Ovary (tissue), 9 donors: Measurements from ENCODE around the gene SOX6. TPM values are rescaled to one million over a fixed set of nuclear protein-coding genes. Genes with fewer than 3 reads are reported as not detected.

Experiments used
- DNase-seq, 5 donors: peaks; one replicate each; pipeline ENCODE4 v3.0.0-alpha.2; 2019 to 2020
- H3K27ac ChIP-seq, 2 donors: fragments of 200-600 bp; one replicate each; pipeline versions ENCODE4 v1.5.1 to v1.8.0; 2019 to 2022
- H3K27me3 ChIP-seq: fragments of 200-600 bp; one replicate; pipeline ENCODE4 v1.8.0; 2022
- H3K36me3 ChIP-seq: fragments of 200-600 bp; sonication (generic); one replicate; pipeline ENCODE4 v1.5.1; 2019
- H3K4me1 ChIP-seq: one replicate; pipeline ENCODE4 v1.8.1; 2013; ENCODE audit warnings: mild to moderate bottlenecking, moderate library complexity; ENCODE audit not compliant: insufficient read depth
- H3K4me3 ChIP-seq: fragments of 200-600 bp; sonication (generic); one replicate; pipeline ENCODE4 v1.5.1; 2017
- H3K9me3 ChIP-seq, 2 donors: fragments of 200-600 bp in 1 of 2; sonication (generic) in 1 of 2; one replicate each; pipeline versions ENCODE4 v1.5.1 to v1.8.1; 2013 to 2019; ENCODE audit warnings: mild to moderate bottlenecking in 1 of 2, moderate library complexity in 1 of 2
- EP300 ChIP-seq: sonication (generic); formaldehyde crosslinking; IDR thresholded peaks from one replicate; pipeline ENCODE4 v1.6.1; 2017; ENCODE audit warnings: antibody characterized with exemption
- POLR2A ChIP-seq: fragments of 450-650 bp; IDR thresholded peaks from one replicate; pipeline ENCODE4 v1.6.1; 2017; ENCODE audit warnings: antibody characterized with exemption, mild to moderate bottlenecking, moderate library complexity
- whole genome bisulfite sequencing, 3 donors: extraction: QIAGEN DNeasy Blood & Tissue Kit in 1 of 3; methylation state at CpG; one replicate each; pipeline versions ENCODE4 v1.1.5 to v1.1.7; 2013 to 2017; 5-methylcytosine and 5-hydroxymethylcytosine counted together
- intact Hi-C, 4 donors: fragments of 100-400 bp; cut with DNase I; formaldehyde crosslinking; loops; one replicate each; pipeline versions ENCODE4 v1.11.0 to v1.15.1; 2022 to 2023
- polyA plus RNA-seq, 2 donors: library from polyadenylated mRNA; stranded (reverse); fragments of 200-250 nt in 1 of 2; fragments of 350-450 nt in 1 of 2; fragmentation: Illumina TruSeq in 1 of 2; extraction: RNeasy Lipid Tissue Mini Kit (QIAGEN cat#74804) in 1 of 2; gene quantifications; one replicate each; pipeline ENCODE4 v1.2.3, GENCODE V29; 2013 to 2014
- total RNA-seq, 7 donors: library from RNA; depleted of rRNA in 2 of 7; stranded (reverse); fragments of >200 nt in 2 of 7; fragmentation: NEBNext Ultra II Directional in 3 of 7; extraction: Animal tissue kit (Norgen Biotek cat#: 25700) in 3 of 7; gene quantifications; one replicate each; pipeline versions ENCODE4 v1.1.0 to v1.2.4, GENCODE V29; 2016 to 2023
- TF ChIP-seq, protein P1 (sequence below), 3 donors: fragments of 450-650 bp in 2 of 3; fragments of 200-600 bp in 1 of 3; IDR thresholded peaks; one replicate each; pipeline versions ENCODE4 v1.5.1 to v1.8.0; 2016 to 2022; ENCODE audit warnings: antibody characterized with exemption in 3 of 3, mild to moderate bottlenecking in 1 of 3
- donor health status: DM: no; HTN: no; CAD: no; lungs with moderate emphysema.
- donor health status: DM: no; HTN: no; CAD: no.
- donor health status: Bipolar disorder and iron deficiency.
- donor health status: DM: yes; HTN: yes; CAD: no.
- donor health status: DM: no; HTN: no; CAD: no.
- donor health status: DM: yes; HTN: yes; CAD: no.

SOX6 gene
- total and polyA plus RNA-seq, 9 donors = 0.61 to 29.4 (median 4.7) TPM

GRCh38 chr11:16018931-16019330 is 337.4 kb downstream of the SOX6 start:
- H3K4me1 ChIP-seq = no peaks in the 10 kb centered on the region
- intact Hi-C loops = no loop called here
- no peak overlapping the region for H3K27ac ChIP-seq
- no peaks in the 10 kb centered on the region for H3K27me3 ChIP-seq
- no peaks in the 10 kb centered on the region for H3K9me3 ChIP-seq
- no peak for TF ChIP-seq POLR2A
- TF ChIP-seq, protein P1, sequence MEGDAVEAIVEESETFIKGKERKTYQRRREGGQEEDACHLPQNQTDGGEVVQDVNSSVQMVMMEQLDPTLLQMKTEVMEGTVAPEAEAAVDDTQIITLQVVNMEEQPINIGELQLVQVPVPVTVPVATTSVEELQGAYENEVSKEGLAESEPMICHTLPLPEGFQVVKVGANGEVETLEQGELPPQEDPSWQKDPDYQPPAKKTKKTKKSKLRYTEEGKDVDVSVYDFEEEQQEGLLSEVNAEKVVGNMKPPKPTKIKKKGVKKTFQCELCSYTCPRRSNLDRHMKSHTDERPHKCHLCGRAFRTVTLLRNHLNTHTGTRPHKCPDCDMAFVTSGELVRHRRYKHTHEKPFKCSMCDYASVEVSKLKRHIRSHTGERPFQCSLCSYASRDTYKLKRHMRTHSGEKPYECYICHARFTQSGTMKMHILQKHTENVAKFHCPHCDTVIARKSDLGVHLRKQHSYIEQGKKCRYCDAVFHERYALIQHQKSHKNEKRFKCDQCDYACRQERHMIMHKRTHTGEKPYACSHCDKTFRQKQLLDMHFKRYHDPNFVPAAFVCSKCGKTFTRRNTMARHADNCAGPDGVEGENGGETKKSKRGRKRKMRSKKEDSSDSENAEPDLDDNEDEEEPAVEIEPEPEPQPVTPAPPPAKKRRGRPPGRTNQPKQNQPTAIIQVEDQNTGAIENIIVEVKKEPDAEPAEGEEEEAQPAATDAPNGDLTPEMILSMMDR (IDR thresholded peaks at IDR 0.05) = no peak
- no peak for TF ChIP-seq EP300
- no peak overlapping the region for H3K4me3 ChIP-seq
- no peaks in the 10 kb centered on the region for H3K36me3 ChIP-seq
- 88 to 92% (median 89%) methylated on average over 4 of the region's 4 CpGs for WGBS, 3 donors
- DNase-seq = no peak

DNA sequence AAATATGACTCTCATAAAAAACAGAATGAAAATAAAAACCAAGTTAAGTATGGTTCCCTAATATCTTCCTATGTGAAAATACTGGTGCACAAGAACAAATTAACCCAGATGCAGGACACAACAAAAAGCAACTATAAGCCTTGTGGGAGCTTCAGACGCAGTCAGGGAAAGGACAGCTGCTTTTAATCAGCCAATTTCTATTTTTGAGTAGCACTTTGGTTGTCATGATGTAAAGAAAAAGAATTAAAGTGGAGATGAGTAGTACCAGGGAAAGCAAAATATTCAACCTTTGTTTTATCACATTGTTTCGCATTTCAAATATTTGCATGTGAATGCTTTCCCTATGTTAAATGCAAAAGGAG is 339.9 kb downstream of the SOX6 start:
- Histone ChIP-seq H3K4me1 (no peaks in the 10 kb centered on the region), H3K36me3 (no peaks in the 10 kb centered on the region), H3K4me3 (no peak overlapping the region), H3K27me3 (no peaks in the 10 kb centered on the region), H3K9me3 (no peaks in the 10 kb centered on the region), H3K27ac (no peak overlapping the region)
- no peak for DNase-seq
- intact Hi-C loops = no loop called here
- no peak for TF ChIP-seq POLR2A
- TF ChIP-seq EP300 = no peak
- TF ChIP-seq, protein P1 (IDR thresholded peaks at IDR 0.05) = no peak
- WGBS, 3 donors = 15 to 37% (median 25%) methylated on average over 2 of the region's 2 CpGs

DNA sequence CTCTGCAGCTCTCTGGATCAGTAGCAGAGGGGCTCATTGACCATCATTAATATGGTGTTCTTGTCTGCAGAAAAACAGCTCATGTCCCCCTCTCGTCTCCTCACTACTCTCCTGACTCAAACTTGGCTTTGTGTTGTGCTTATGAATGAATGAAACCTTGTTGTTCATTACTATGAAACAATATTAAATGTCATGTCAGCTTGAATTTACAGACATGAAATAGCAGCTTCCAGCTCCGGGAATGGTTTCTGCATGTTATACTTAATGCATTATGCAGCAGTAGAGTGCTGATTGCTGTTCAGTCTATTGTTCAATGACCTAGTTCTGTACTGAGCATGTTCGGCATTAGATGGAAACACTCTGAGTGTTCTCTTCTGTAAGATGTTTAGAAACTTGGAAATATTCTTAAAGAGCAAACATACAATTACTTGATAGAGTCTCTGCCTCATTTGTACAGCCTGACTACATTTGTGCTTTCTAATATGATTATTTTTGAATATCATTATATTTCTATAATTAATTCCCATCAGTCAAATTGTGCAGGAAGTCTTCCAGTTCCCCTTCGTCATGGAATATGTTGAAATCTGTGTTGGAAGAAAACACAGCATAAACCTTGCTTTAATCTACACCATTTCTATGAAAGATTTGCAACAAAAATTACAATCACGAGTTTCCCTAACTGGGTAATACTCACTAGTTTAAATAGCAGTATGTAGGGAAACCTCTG is 340.4 kb downstream of the SOX6 start:
- Histone ChIP-seq H3K9me3 (no peaks in the 10 kb centered on the region), H3K4me1 (no peaks in the 10 kb centered on the region), H3K36me3 (no peaks in the 10 kb centered on the region), H3K27me3 (no peaks in the 10 kb centered on the region), H3K4me3 (no peak overlapping the region), H3K27ac (no peak overlapping the region)
- intact Hi-C loops = no loop called here
- no peak for DNase-seq
- TF ChIP-seq POLR2A = no peak
- TF ChIP-seq, protein P1 (IDR thresholded peaks at IDR 0.05) = no peak
- TF ChIP-seq EP300 = no peak
- WGBS, 3 donors = 47 to 61% (median 58%) methylated on average over 5 of the region's 5 CpGs

DNA sequence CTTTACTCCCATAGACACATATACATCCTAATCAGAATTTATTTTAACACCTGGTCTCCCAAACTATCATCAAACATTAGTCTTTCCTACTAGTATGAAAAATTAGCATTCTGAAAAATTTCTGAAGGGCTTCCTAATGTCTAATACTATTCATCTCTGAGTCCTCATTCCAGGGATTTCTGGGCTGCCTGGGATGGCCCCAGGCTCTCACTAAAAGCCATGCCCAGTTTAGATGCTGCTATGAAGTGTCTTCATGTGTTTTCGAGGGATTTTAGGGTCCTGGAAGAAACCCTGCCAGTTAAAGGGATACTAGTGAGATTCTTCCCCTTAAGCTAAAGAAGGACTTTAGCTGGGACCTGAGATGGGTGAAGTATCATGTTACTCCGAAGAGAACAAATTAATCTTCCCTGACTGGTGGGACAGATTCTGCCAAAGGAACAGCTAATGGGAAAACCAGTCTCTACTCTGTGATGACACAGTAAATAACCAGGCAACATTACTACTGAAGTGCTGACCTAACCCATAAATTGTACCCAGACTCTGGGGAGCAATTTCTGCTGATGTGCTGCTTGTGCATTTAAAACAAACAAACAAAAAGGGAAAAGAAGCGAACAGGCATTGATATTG is 342.6 kb downstream of the SOX6 start:
- no peak for DNase-seq
- Histone ChIP-seq H3K36me3 (no peaks in the 10 kb centered on the region), H3K4me3 (no peak overlapping the region), H3K4me1 (no peaks in the 10 kb centered on the region), H3K9me3 (no peaks in the 10 kb centered on the region), H3K27ac (no peak overlapping the region), H3K27me3 (no peaks in the 10 kb centered on the region)
- intact Hi-C loops = no loop called here
- no peak for TF ChIP-seq POLR2A
- 54 to 72% (median 63%) methylated on average over 3 of the region's 3 CpGs for WGBS, 3 donors

GRCh38 chr11:16013242-16013641 is 343.1 kb downstream of the SOX6 start:
- Histone ChIP-seq H3K9me3 (no peaks in the 10 kb centered on the region), H3K27me3 (no peaks in the 10 kb centered on the region), H3K36me3 (no peaks in the 10 kb centered on the region), H3K4me1 (no peaks in the 10 kb centered on the region), H3K27ac (no peak overlapping the region), H3K4me3 (no peak overlapping the region)
- intact Hi-C loops = no loop called here
- no peak for DNase-seq
- TF ChIP-seq EP300 (no peak), POLR2A (no peak)
- TF ChIP-seq, protein P1 (IDR thresholded peaks at IDR 0.05) = no peak
- 44 to 58% (median 44%) methylated on average over 3 of the region's 3 CpGs for WGBS, 3 donors
